ENCODE data around the gene CNIH2.
"Not testable (repeated sequence)": the region's sequence is repeated elsewhere in the genome, so short reads cannot be mapped to it uniquely, and the experiment has no call there.

CNIH2 gene

DNA sequence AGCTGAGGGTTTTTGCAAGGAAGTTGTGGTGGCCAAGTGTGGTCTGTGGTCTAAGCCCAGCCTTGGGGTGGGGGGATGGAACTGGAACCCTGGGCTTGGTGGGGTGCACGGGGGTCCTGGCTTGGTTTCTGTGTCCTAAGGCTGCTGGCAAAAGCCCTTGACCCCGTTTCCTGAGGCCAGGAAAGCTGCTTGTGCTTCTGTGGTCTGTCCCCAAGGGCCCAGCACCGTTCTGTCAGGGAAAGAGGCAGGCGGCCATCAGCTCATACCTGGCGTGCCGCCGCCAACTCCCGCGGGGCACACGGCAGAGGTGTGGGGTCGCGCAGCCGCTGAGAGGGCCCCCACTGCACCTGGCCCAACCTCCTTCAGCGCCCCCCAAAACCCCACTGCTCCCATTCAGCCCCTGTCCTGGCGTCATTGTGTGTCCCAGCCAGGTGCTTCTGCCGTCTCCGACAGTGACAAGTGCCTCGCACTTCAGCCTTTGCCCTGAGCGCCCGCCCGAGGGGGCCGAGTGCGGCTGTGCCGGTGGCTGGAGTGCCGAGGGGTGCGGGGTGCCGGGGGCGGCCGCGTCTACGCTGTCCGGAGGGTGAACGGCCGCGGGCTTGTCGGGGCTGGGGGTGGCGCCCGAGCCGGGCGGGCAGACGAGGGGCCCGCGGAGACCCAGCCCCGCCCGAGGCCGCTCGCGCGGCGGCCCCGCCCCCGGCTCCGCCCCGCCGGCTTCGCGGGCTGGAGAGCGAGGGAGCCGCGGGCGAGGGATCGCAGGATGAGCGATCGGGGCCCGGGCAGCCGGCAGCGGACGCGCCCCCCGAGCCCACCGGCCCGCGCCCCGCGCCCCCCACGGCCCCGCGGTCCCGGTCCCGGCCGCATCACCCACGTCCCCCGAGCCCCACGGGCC is at the start of gene CNIH2:
CNIH2 (plus strand) TSS at position 705 of the 892 bp plus-strand sequence. CDS start 282 bp downstream, outside the sequence.
- DNase-seq, result peak in 7 of 56 donors; percentile 12 to 52 (median 27)

DNA sequence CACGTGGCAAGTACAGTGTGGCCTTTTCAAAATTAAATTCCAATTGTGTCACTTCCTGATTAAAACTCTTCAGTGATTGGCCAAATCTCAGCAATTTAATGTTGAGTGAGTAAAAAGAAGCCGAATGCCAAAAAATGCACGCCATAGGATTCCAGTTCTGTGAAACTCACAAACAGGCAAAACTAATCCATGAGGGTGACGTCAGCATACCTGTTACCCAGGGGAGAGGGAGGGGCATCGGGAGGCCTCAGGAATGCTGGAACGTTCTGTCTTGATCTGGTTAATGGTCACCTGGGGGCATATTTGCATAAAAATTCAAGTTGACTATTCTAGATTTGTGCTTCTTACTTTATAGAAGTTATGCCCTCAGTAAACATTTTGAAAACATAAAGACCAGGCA is 49.5 kb upstream of the CNIH2 start:
- no peak for DNase-seq

DNA sequence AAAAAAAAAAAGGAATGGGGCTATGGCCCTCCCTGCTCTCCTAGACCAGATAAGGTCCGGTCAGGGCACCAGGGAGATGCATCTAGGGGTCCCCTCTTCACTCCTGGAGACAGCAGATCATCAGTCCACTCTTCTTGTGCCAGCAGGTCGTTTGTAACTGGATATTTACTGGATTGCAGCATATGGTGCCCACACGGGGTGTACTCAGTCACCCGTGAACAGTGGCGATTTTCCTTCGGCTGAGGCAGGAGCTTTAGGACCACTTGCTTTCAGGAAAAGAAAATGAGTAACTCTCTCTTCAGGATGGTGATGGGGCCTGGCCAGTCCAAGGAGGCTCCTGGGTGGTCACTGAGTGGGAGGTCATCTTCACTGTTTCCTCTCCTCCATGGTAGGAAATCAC is 47.8 kb upstream of the CNIH2 start:
- no peak for DNase-seq

DNA sequence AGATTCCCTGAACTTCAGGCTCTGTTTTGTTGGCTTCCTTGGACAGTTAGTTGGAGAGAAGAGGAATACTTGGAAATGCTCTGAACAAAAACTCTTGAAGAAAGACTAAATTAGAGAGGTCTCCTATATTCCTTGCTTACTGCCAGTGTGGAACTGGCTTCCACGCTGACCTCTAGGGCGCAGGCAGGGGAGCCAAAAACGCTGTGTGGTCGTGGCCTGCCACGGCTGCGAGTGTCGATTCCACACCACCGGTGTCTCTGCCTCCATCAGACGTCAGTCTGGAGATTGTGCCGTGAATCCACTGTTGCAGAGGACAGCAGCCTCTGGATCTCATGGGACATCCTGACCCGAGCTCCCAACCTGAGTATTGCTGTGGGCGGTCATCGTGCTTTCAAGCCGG is 47.0 kb upstream of the CNIH2 start:
- DNase-seq, result no peak

DNA sequence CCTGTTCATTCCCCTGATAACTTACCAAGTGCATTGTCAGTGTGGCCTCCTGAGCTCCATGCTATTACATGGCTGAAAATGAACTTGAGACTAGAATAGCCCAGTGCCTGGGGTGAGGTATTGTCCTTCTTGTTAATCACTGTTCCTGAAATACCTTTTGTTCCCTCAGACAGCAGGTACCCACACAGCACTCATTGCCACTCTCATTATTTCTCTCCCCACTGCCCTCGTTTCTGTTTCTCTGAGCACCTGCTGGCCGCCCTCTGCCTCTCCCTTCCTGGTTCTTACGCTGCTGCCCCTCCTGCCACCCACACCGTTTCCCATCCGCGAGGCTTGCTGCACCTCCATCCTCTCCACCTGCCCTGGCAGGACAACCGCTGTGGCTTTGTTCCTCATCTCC is 46.4 kb upstream of the CNIH2 start:
- DNase-seq, result no peak

DNA sequence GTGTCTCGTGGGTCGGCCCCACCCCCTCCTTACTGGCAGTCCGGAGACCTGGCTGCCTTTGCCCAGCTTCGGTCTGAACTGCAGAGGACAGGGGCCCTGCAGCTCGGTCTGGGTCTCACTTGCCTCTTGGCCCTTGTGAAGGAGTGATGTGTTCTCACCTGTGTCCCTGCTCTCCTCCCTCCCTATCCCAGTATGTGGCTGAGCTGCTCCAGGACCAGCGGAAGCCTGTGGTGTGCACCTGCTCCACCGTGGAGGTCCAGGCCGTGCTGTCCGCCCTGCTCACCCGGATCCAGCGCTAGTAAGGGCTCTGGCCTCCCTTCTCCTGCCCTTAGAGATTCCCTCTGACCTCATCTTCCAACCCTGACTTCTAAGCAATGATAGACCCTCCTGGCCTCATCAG is 45.2 kb upstream of the CNIH2 start:
- no peak for DNase-seq

DNA sequence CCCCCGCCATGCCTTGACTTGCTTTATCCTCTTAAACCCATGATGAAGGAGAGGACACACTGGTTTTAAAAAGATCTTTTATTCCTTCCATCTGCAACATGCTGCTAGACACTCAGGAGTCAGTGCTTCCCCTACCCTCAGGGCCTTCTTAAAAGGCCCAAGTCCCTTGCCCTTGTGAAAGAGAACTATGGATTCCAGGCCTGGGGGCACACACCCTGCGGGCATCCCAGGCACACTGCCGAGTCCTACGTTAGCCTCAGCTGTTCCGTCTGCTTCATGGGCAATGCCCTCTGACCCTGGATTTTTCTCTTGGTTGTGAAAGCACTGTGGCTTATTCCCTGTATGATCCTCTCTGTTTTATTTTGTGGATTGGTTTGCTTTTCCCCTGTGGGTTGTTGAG is 44.7 kb upstream of the CNIH2 start:
- DNase-seq, result no peak

DNA sequence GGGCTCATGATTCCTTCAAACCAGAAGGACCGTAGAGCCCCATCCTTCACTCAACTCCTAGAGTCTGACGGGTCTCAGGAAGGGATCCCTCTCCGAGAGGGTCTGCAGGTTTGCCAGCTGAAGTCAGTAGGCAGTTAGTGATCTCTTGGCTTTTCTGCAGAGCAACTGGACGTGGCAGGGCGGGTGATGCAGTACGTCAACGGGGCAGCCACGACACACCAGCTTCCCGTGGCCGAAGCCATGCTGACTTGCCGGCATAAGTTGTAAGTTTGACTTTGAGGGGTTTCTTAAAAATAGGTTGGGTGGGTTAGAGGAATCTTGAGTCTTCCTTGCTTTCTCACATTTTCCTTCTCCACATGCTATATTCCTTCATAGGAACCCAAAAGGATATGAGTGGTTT is 42.8 kb upstream of the CNIH2 start:
- DNase-seq, result no peak

DNA sequence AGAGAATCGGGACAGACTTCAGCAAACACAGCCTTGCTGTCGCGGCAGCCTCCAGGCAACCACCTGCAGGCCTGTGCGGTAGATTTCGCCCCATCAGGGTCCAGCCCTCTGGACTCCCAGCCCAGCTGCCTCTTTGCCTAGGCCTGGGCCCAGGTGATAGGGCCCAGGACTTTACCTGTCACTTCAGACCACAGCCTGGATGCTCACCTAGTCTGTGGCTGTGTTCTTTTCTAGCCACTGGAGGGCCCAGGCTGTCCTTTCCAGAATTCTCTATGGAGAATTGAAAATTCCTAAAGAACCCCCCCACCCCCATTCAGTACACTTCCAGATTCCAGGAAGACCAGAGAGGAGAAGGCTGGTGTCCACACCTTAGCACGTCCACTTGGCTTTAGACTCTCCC is 40.1 kb upstream of the CNIH2 start:
- DNase-seq, result no peak

DNA sequence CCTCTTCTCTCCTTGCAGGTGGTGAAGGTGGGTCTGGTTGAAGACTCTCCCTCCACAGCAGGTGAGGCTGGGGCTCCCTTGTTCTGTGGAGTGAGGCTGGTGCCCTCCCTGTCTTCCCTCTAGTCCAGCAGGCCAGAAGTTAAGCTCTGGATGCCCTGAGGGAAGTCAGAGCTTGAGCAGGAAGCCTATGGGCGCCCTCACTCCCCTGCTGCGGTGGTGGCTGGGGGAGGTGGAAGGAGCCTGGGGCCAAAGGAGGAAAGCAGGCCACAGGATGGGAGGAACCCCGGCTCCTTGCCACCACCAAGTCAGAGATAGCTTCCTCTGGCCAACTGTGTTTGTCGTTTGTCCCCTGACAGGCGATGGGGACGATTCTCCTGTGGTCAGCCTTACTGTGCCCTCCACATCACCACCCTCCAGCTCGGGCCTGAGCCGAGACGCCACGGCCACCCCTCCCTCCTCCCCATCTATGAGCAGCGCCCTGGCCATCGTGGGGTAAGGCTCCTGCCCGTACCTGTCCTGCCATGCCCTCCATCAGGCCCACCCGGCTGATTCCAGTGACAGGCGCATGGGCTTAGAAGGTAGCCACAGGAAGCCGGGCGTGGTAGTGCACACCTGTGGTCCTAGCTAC is 39.1 kb upstream of the CNIH2 start:
- no peak for DNase-seq

DNA sequence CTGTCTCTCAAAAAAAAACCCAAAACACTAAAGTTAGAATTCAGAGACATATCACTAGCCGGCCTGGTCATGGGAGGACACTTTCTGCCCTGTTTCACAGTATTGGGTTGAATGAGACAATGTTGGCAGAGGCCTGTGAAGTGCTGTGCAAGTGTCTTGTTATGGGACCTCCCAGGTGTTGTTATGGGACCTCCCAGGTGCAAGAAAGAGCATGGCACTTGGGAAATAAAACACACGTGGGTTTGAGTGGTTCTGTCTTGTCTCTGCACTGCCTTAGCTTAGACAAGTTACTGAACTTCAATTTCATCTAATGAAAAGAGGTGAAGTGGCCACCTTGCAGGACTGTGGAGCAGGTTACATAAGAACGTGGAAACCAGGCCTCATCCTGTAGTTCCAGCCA is 38.5 kb upstream of the CNIH2 start:
- DNase-seq, result no peak

DNA sequence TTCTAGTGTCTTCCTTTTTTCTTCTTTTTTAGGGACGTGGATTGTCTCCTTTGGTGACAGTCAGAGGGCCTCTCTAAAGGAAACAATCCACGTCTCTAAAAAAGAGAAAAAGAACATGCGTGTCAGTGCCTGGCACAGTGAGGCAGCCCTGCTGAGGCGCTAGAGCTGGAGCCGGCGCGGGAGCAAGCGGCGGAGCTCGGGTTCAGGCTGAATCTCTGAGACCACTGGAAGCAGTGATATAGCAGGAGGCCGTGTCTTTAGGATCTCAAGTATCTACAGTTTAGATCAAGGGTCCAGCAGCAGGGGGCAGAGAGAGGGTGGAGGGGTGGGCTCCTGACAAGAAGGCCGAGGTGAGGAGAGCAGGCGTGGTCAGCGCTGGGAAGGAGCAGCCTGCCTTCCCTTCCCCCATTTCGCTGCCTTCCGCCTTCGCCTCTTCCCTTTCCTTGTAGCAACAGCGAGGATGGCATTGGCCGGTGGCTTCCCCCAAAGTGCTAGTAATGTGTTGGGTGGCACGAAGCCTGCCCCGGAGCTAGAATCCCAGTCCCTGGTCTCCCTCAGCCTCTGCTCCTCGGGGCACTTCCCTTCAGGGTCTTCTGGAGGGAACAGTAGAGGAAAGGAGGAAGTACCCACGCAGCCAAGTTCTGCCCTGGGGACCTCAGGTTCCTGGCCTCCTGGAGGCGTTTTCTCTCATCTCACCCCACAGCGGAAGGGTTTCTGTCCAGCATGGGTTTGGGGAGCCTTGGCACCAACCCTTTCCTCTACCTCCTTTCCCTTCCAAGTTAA is 37.8 kb upstream of the CNIH2 start:
- no peak for DNase-seq

DNA sequence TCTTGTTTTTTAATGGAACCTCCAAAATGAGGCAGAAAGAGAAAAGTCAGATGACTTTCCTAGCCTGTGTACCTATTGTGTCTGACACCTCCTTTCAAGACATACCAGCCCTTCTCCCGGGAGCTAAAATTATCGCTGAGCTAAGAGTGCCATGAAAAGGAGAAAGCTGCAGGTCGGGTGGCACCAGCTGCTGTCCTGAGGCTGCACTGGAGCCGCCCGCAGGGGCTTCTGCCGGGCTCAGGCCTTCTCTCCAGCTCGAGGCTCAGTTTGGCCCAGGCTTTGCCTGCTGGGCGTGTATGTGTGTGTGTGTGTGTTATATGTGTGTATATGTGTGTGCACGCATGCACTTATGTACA is 37.2 kb upstream of the CNIH2 start:
- no peak for DNase-seq

DNA sequence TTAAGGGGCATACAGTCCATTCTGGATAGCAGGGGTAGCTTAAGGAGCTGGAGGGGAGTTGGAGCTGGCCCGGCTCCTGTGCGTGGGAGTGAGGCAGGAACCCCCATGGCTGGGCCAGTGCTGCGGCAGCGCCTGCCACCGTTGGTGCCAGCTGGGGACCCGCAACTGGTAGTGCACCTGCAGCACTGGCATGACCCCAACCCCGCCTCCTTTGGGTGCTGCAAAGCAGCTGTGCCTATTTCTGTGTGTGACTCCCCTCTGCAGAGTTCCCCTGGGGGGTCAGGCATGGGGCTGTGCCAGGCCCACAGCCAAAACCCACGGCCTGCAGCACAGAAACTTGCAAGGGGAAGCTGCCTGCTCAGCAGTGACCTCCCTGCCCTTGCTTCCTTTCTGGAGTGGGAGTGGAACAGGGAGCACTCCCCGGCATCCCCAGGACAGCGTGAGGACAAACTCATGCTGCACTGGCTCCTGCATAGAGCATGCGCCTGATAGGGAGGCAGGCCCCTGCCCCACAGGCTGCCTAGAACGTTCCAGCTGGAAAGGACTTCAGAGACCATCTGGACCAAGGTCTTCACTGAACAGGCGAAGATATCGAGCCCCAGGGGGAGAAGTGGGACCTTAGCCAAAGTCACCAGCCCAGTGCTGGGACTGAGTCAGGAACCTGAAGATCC is 35.7 kb upstream of the CNIH2 start:
- DNase-seq, result no peak

DNA sequence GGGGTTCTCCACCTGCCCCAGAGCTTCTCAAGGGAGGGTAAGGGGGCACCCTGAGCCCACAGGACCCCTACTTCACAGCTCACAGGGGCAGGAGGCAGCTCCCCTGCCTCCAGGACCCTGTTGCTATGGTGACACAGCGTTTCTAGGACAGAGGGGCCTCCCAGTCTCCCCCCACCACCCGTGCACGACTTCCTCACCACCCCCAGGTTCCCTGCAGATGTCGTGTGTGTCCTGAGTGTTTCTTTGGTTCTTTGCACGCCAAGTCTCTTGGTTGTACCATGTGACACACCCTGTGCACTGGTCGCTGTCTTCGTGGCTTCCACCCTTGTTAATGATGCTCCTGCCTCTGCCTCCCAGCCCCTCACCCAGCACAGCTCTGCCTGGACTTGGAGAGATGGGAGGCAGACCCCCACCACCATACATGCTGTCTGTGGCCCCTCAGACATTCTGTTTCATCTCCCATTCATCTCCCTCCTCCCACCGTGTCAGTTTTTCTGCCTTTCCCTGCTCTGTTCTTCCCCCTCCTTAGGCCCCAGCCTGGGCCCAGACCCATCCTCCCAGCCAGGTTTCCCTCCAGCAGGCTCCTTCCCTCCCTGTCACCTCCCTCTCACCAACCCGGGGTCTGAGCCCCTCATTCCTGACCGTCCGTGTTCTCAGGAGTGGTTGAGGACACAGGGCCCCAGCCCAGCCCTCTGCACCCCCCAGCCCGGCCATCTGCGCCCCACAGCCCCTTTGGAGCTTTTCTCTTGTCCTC is 34.0 kb upstream of the CNIH2 start:
- DNase-seq, result no peak

DNA sequence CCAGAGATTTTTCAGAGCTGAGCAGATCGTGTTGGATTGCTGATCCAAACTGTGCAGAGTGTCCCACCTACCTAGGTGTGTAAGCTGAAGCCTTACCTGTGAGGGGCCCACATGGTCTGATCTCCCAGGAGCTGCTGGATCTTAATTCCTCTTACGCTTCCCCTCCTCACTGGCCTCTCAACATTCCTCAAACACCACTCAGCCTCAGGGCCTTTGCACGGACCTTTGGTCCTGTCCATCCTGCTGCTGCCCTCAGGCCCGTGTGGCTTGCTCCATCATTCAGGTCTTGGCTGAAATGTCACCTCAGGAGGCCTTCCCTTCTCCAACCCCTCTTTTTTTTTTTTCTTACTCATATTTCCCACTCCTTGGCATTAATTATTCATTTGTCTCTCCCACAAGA is 30.7 kb upstream of the CNIH2 start:
- DNase-seq, result no peak

DNA sequence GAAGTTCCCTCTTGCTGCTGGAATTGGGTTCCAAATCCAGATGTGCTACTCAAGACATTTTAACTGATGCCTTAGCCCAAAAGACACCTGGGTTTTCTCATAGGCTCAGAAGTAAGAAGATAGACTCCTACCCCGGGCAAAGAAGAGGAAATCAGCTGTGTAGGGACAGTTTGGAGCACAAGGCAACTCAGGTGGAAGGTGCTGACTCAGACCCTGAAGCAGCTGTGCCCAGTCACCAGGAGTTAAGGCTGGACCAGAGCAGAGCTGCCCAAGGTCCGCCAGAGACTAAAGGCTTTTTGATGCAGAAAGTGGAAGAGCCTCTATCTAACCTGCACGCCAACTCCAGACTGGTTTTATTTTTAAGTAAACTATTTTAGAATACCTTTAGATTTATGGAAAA is 30.2 kb upstream of the CNIH2 start:
- DNase-seq, result no peak

DNA sequence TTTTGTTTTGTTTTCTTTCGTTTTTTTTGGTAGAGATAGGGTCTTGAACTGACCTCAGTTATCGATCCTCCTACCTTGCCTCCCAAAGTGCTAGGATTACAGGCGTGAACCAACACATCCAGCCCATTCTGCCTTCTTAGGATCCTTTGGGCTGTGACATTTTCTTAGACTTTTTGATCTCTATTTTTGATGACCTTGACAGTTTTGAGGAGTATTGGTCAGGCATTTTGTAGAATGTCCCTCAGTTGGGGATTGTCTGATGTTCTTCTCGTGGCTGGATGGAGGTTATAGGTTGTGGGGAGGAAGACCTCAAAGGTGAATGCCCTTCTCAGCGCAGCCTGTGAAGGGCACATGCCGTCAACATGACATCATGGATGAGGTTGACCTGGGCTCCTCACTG is 29.1 kb upstream of the CNIH2 start:
- DNase-seq, result no peak

DNA sequence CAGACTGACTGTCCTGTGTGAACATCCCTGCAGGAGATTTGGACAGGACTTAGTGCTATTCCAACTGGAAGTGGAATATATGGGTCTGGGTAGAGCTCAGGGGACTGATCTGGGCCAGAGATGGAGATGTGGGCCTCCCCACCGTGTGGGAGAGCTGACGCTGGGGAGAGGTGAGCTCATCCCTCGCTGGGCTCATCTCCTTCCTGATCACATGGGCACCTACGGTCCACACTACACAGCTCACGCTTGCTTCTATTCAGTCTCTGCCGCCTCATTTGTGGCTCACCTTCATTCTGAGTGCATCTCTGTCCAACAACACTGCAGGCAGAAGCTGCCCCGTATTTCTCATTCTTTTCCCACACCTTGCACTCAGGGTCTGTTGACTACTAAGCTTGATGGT is 26.2 kb upstream of the CNIH2 start:
- DNase-seq, result no peak

DNA sequence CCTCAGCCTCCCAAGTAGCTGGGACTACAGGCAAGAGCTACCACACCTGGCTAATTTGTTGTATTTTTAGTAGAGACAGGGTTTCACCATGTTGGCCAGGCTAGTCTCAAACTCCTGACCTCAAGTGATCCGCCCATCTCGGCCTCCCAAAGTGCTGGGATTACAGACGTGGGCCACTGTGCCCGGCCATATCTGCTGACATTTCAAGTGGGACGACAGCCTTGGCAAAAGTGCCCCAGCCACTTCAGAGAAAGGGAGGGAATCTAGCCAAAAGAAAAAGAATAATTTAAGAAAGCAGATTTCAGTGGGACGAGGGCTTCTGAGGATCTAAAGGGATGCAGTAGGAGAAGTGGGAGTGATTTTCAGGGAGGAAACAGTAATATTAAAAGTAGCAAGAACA is 24.9 kb upstream of the CNIH2 start:
- DNase-seq, result not testable (repeated sequence)

DNA sequence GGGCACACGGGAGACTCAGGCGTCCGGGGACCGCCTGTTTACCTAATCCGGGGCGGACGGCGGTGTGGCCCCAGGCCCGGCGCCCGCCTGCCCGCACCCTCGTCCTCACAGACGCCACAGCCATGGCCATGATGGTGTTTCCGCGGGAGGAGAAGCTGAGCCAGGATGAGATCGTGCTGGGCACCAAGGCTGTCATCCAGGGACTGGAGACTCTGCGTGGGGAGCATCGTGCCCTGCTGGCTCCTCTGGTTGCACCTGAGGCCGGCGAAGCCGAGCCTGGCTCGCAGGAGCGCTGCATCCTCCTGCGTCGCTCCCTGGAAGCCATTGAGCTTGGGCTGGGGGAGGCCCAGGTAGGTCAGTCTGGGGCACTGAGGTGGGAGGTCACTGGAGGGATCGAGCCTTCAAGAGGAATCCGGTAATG is 19.5 kb upstream of the CNIH2 start:
- DNase-seq, result no peak
